Nasal cavity respiratory epithelium epithelial cell of viscerocranial mucosa (primary cell): ENCODE results near the gene METTL13. TPM values are rescaled to one million over a fixed set of nuclear protein-coding genes. Genes with fewer than 3 reads are reported as not detected.

Experiments used
- total RNA-seq: library from RNA; depleted of rRNA; stranded (reverse); fragments of >200 nt; gene quantifications from 2 replicates; pipeline ENCODE4 v1.2.3, GENCODE V29; 2014

Gene METTL13, protein sequence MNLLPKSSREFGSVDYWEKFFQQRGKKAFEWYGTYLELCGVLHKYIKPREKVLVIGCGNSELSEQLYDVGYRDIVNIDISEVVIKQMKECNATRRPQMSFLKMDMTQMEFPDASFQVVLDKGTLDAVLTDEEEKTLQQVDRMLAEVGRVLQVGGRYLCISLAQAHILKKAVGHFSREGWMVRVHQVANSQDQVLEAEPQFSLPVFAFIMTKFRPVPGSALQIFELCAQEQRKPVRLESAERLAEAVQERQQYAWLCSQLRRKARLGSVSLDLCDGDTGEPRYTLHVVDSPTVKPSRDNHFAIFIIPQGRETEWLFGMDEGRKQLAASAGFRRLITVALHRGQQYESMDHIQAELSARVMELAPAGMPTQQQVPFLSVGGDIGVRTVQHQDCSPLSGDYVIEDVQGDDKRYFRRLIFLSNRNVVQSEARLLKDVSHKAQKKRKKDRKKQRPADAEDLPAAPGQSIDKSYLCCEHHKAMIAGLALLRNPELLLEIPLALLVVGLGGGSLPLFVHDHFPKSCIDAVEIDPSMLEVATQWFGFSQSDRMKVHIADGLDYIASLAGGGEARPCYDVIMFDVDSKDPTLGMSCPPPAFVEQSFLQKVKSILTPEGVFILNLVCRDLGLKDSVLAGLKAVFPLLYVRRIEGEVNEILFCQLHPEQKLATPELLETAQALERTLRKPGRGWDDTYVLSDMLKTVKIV
- total RNA-seq, result 22.2 and 33.5 TPM in 2 replicates

GRCh38 chr1:171781176-171781875, at the start of gene METTL13:
Gene METTL13, plus strand, starts transcription at chr1:171781660. Its CDS starts 308 bp downstream, at chr1:171781968.

GRCh38 chr1:171741872-171742576, 39.4 kb upstream of the METTL13 start, which contains the start of gene VAMP4:
Gene VAMP4, minus strand, starts transcription at chr1:171742065. Its CDS starts 3,651 bp downstream, at chr1:171738414.

GRCh38 chr1:171841050-171841910, 59.8 kb downstream of the METTL13 start, which contains the start of gene DNM3:
Gene DNM3, plus strand, starts transcription at chr1:171841498. Its CDS starts 159 bp downstream, at chr1:171841657.

Other genes starting within 250 kb of the METTL13 start
- under 0.01 TPM in 1 of 2 replicates, not detected in the other for gene MYOCOS, start 159.4 kb upstream of the METTL13 start, total RNA-seq
- not detected in 2 replicates for gene MYOC, start 129.0 kb upstream of the METTL13 start, total RNA-seq
- gene VAMP4, start 39.6 kb upstream of the METTL13 start, total RNA-seq, result 4.8 and 7.1 TPM in 2 replicates
- 0.34 and 2.1 TPM in 2 replicates for gene DNM3, start 59.8 kb downstream of the METTL13 start, total RNA-seq